HG03469 (cell line): ENCODE data around the gene MBD2.
"Not testable (repeated sequence)": the region's sequence is repeated elsewhere in the genome, so short reads cannot be mapped to it uniquely, and the experiment has no call there.

ENCODE experiments used
- ATAC-seq: cut with Tn5 transposase; IDR thresholded peaks from one replicate; pipeline ENCODE4 v1.9.1; 2021; ENCODE audit warnings: mild to moderate bottlenecking, moderate library complexity, moderate number of reproducible peaks; ENCODE audit not compliant: unreplicated experiment

The MBD2 gene

GRCh38 chr18:54224379-54225014, at the start of gene MBD2:
MBD2 (minus strand) TSS chr18:54224669; CDS start chr18:54224559, 110 bp downstream.
- peak; percentile 83 for ATAC-seq

GRCh38 chr18:54269893-54270844, 45.7 kb upstream of the MBD2 start:
- ATAC-seq = peak; percentile 18

- no peak for ATAC-seq
Measured at GRCh38 chr18:54268751-54269150, 44.3 kb upstream of the MBD2 start.

- no peak for ATAC-seq
Measured at GRCh38 chr18:54267701-54268100, 43.2 kb upstream of the MBD2 start.

- peak; percentile 81 for ATAC-seq
Measured at GRCh38 chr18:54263904-54264336, 39.5 kb upstream of the MBD2 start.

- ATAC-seq = peak; percentile 77
Measured at GRCh38 chr18:54261894-54262293, 37.4 kb upstream of the MBD2 start.

- ATAC-seq = no peak
Measured at GRCh38 chr18:54260396-54261072, 36.1 kb upstream of the MBD2 start.

GRCh38 chr18:54257818-54258217, 33.3 kb upstream of the MBD2 start:
- ATAC-seq = not testable (repeated sequence)

- ATAC-seq = no peak
Measured at GRCh38 chr18:54257015-54257414, 32.5 kb upstream of the MBD2 start.

GRCh38 chr18:54255141-54255540, 30.7 kb upstream of the MBD2 start:
- ATAC-seq = no peak

GRCh38 chr18:54254265-54254758, 29.8 kb upstream of the MBD2 start:
- ATAC-seq = no peak

GRCh38 chr18:54251606-54252390, 27.3 kb upstream of the MBD2 start:
- no peak for ATAC-seq

- ATAC-seq = peak; percentile 84
Measured at GRCh38 chr18:54250846-54251261, 26.4 kb upstream of the MBD2 start.

- ATAC-seq = no peak
Measured at GRCh38 chr18:54247511-54248175, 23.2 kb upstream of the MBD2 start.

GRCh38 chr18:54242327-54242726, 17.9 kb upstream of the MBD2 start:
- ATAC-seq = no peak

- ATAC-seq = no peak
Measured at GRCh38 chr18:54241483-54241882, 17.0 kb upstream of the MBD2 start.

- ATAC-seq = no peak
Measured at GRCh38 chr18:54240629-54241107, 16.2 kb upstream of the MBD2 start.

GRCh38 chr18:54239601-54240000, 15.1 kb upstream of the MBD2 start:
- no peak for ATAC-seq

- no peak for ATAC-seq
Measured at GRCh38 chr18:54239091-54239490, 14.6 kb upstream of the MBD2 start.
